GM19043 (cell line): ENCODE data around the gene ADPRHL1.
"Not testable (repeated sequence)": the region's sequence is repeated elsewhere in the genome, so short reads cannot be mapped to it uniquely, and the experiment has no call there.

Experiments
- ATAC-seq: cut with Tn5 transposase; IDR thresholded peaks from one replicate; pipeline ENCODE4 v1.9.1; 2021; ENCODE audit warnings: low read depth; ENCODE audit not compliant: unreplicated experiment

The ADPRHL1 gene

DNA sequence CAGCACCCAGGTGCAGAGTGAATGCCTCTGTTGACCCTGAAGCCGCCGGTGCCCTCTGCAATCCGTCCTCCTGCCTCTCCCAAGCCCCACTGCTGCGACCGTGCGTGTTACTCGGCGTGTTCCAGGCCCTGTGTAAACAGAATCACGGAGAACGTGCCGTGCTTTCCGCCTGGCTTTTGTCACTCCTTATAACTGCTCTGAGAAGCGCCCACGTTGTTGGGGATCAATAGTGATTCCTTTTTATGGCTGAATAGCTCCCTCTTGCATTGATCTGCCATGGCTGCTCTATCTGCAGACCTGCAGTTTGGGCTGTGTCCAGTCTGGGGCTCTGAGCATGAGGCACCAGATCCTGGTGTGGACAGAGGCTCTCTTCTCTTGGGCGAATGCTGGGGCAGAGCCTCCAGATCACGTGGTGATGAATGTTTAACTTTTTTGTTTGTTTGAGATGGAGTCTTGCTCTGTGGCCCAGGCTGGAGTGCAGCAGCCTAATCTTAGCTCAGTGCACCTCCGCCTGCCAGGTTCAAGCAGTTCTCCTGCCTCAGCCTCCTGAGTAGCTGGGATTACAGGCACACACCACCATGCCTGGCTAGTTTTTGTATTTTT lies 15.8 kb downstream of the ADPRHL1 start:
- no peak for ATAC-seq

- not testable (repeated sequence) for ATAC-seq
Measured at GRCh38 chr13:113436866-113437265, 16.4 kb downstream of the ADPRHL1 start.

GRCh38 chr13:113435907-113436306 lies 17.4 kb downstream of the ADPRHL1 start:
- not testable (repeated sequence) for ATAC-seq

GRCh38 chr13:113433391-113433916 lies 19.8 kb downstream of the ADPRHL1 start:
- ATAC-seq: no peak

- ATAC-seq: no peak
Measured at GRCh38 chr13:113432506-113433270, 20.6 kb downstream of the ADPRHL1 start.

GRCh38 chr13:113431171-113431570 lies 22.1 kb downstream of the ADPRHL1 start:
- no peak for ATAC-seq

- no peak for ATAC-seq
Measured at GRCh38 chr13:113430378-113431110, 22.7 kb downstream of the ADPRHL1 start.

DNA sequence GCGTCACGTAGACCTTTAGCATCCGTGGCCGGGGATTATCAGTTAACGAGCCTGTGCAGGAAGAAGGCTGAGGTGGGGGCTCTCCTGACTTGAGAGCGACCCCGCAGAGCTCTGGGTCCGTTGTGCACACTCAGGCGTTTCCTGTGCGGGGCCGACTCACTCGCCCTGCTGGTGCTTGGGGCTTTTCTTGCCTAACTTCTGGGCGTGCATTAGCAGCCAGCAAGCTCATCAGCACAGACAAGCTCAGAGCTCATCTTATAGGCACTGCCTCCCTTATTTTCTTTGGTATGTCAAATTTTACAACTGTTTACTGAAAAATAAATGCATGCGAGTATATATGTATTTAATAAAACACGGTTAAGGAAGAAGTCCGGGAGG lies 23.7 kb downstream of the ADPRHL1 start:
- ATAC-seq: no peak

DNA sequence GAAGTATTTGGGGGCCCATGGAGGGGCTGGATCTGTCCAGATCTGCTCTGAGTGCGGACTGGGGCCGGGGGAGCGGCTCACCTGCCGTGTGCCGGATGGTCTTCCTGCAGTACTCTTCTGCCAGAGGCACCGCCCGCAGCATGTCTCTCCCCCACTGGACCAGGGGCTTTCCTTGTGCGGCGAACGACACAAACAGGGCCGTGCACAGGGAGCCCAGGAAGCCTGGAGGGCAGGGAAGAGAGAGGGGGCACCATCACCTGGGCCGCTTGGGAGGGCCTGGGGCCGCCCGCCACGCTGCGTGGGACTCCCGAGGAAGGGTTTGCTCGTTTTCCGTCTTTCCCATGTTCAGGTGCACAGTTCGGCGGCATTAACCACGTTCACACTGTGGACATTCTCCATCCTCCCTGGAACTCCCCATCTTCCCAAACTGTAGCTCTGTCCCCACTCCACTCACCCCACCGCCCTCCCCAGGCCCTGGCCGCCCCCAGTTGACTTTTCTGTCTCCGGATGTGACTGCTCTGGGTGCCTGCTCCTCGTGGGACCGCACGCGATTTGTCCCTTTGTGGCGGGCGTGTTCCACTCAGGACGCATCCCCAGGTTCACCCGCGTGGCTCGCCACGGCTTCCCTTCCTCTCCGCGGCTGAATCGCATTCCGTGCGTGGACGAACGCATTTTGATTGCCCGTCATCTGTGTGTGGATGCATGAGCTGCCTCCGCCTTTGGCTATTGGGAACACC lies 24.2 kb downstream of the ADPRHL1 start:
- ATAC-seq: no peak

DNA sequence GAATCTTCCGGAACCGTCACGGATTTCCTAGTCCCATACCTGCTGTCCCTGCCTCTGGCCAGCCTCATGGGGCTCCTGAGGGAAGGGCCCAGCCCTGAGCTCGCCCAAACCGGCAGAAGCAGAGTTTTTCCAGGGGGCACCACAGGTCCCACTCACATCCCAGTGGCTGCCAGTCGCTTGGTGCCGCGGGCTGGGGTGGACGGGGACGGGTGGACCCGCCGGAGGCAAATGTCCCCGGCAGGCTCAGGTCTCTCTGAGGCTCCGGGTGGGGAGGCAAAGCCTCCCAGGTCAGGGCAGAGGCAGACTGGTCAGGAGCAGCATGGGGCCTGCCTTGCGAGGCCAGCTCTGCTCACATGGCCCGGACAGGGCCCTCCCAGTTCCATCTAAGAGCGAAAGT lies 24.8 kb downstream of the ADPRHL1 start:
- ATAC-seq: no peak

DNA sequence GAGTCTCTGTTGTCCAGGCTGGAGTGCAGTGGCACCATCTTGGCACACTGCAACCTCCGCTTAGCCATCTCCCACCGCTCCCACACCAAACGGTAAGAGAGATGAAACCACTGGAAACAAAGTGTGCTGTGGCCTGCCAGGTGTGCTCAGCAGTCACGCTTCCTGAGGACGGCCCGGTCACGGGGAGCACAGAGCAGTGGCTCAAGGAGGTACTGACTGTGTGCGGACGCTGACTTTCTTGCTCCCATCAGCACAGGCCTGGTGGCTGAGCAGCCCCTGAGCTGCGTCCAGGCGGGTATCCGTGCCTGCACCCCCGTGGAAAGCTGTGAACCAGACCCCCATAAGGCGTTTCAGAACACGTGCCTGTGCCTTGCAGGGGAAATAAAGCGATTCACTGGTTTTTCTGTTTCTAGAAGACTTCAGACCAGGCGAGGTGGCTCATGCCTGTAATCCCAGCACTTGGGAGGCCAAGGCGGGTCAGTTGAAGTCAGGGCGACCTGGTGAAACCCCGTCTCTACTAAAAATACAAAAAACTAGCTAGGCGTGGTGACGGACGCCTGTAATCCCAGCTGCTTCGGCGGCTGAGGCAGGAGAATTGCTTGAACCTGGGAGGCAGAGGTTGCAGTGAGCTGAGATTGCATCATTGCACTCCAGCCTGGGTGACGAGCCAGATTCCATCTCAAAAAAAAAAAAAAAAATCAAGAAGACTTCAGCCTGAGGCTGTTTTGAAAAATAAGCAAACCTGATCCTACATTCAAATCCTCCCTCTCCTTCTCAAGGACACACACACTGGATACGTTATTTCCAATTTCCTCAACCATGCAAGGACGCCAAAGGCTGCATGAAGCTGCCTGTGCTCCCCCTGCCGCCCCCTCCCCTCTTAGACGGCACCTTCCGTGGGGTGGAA lies 25.5 kb downstream of the ADPRHL1 start:
- ATAC-seq: no peak

- no peak for ATAC-seq
Measured at GRCh38 chr13:113426591-113426986, 26.7 kb downstream of the ADPRHL1 start.

- no peak for ATAC-seq
Measured at GRCh38 chr13:113425941-113426590, 27.2 kb downstream of the ADPRHL1 start.

GRCh38 chr13:113423520-113424163 lies 29.6 kb downstream of the ADPRHL1 start:
- ATAC-seq: no peak

- no peak for ATAC-seq
Measured at GRCh38 chr13:113422807-113423519, 30.3 kb downstream of the ADPRHL1 start.

DNA sequence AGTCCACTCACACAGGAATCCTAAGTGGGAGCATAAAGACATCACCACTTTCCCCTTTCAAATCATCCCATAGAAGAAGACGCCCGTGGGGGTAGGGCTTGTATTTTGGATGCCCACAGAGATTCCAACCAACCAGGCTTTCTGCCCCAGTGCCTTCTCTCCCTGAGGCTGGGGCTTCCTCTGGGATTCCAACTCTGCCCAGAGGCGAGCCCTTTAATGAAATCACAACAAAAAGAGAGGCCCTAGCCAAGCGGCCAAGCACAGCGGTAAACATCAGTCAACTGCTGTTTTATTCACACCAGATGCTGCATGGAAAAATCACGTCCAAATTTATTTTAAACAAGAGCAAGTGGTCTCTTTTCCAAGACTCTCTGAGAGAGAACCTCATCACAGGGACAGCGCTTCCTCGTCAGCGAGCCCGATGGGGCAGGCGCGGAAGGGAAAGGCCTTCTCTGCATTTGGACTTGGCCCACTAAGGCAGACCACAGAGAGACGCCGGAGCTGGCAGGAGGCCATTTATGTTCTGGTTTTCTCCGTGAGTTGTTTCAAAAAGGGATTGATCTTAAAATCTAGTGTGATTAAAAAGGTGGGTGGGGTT lies 31.5 kb downstream of the ADPRHL1 start:
- ATAC-seq: no peak

- ATAC-seq: no peak
Measured at GRCh38 chr13:113420833-113421600, 32.3 kb downstream of the ADPRHL1 start.
